HTERT RPE-1 (cell line): ENCODE data around the gene EDDM3A.

Experiments
- in situ Hi-C: fragments of 300-500 bp; cut with MboI; formaldehyde crosslinking; loops from 4 replicates; pipeline ENCODE4 v1.14.3; 2020; ENCODE audit warnings: low sequenced_read_pairs

The EDDM3A gene

DNA sequence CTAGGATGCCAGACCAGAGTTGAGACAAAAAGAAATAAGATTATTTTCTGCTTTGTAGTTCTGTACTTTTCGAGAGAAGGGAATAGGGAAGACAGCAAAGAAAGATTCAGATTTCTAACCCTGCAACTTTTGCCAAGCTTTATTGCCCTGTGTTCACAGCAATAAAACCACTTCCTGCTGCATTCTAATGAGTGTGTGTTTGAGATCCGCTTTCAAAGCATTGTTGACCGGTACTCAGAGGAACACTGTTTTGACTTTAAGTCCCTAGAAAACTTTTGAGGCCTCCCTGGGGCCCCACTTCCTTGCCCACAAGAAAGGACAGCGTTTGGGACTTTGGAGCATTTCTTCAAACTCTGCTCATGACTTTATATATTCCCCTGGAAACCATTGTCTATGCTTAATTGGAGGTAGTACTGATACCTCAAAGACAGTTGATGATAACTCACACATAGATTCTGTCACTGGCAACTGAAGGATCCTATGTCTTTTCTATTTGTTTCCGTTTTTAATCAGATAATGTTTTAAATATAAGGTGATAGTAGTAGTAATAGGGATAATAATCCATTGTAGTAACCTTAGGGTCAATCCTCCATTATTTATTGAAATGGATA, 36.7 kb downstream of the EDDM3A start:
- in situ Hi-C loops: no loop called here

DNA sequence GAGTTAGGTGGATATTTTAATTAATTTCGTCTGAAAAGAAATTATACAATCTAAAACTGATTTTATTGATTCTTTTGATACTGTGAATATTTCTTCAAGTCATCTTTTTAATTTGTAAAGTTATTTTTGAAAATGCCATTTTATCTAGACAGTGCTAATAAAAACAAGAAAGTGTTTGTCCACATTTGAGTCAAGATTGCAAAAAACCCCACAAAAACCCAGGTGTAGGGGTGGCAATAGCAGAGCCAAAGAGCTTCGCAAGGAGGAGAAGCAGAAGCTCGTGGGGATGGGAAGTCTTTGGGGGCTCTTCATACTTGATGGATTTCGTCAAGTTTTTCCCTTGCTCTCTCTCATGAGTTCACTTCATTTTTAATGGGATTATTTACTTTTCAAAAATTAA, 41.3 kb downstream of the EDDM3A start:
- in situ Hi-C loops: no loop called here

DNA sequence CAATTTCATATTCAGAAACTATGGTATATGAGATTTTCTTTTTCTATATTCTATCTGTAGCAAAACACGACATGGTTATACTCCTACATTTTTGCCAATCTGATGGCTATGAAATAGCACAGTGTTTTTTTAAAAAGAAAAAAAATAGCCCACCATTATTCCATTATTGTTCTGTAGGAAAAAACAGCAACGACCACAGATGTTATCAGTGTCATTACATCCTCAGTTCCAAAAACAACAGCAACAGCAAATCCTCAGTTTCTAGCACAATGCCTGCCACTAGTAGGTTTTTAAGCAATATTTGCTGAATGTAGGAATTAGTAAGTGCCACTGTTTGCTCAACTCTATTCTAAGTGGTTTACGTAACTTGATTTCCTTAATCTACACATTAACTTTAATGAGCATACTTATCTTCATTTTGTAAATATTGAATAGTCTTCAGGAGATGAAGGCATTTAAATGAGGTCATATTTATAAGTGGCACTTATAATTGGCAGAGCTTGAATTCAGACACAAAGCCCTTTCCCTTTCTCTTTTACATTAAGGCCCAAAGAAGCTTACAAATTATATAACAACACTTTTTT, 43.6 kb downstream of the EDDM3A start:
- in situ Hi-C loops: no loop called here

DNA sequence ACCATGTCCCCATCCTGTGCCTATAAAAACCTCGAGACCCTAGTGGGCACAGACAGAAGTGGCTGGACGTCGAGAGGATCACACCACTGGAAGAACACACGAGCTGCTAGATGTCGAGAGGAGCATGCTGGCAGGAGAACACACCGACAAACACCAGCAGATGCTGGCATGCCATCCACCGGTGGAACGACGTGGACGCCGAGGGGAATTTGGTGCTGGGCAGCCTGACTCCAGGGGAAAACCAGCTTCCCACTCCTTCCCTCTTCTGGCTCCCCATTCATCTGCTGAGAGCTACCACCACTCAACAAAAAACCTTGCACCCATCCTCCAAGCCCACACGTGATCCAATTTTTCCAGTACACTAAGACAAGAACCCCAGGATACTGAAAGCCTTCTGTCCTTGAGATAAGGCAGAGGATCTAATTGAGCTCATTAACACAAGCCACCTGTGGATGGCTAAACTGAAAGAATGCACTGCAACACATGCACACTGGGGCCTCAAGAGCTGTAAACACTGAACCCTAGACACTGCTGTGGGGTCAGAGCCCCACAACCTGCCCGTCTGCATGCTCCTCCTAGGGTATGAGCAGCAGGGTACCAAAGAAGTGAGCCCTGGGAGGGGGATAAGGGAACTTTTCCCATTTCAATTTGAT, 44.9 kb downstream of the EDDM3A start:
- in situ Hi-C loops: no loop called here

DNA sequence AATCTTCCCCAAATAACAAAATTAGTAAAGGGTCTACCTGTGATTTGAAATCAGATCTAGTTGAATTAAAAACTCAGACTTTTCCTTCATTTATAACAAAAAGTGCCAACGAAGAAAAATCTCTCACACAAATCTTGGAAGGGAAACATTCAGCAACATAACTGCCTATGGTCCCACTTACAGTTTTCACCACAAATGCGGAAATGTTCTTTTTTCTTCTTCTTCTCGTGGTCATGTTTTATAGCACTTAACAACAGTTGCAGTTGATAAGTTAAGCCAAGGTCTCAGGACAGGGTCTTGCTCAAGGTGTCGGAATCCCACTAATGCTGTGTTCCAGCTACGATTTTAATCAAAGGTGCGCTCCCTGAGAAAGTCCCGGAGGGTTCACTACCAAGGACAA, 45.5 kb downstream of the EDDM3A start:
- in situ Hi-C loops: no loop called here

DNA sequence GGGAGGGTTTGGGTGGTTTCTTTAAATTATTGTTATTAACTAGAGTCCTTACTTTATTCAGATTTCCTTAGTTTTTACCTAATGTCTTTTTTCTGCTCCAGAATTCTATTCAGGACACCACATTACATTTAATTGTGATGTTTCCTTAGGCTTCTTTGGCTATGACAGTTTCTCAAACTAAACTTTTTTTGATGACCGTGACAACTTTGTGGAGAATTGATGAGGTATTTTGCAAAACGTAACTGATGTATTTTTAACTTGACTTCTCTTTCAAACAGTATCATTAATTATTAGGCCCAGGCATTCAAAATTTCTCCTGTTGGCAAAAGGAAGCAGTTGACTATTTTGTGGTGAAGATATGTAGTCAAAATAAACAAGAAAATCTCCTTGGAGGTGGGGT, 45.9 kb downstream of the EDDM3A start:
- in situ Hi-C loops: no loop called here

DNA sequence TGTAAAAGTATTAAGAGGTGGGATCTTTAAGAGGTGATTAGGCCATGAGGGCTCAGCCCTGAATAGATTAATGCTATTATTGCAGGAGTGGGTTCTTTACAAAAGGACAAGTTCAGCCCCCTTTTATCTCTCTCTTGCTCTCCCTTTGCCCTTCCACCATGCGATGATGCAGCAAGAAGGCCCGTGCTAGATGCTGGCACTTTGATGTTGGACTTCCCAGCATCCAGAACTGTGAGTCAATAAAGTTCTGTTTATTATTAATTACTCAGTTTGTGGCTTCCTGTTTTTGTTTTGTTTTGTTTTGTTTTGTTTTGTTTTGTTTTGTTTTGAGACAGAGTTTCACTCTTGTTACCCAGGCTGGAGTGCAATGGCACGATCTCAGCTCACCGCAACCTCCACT, 46.9 kb downstream of the EDDM3A start:
- in situ Hi-C loops: no loop called here

DNA sequence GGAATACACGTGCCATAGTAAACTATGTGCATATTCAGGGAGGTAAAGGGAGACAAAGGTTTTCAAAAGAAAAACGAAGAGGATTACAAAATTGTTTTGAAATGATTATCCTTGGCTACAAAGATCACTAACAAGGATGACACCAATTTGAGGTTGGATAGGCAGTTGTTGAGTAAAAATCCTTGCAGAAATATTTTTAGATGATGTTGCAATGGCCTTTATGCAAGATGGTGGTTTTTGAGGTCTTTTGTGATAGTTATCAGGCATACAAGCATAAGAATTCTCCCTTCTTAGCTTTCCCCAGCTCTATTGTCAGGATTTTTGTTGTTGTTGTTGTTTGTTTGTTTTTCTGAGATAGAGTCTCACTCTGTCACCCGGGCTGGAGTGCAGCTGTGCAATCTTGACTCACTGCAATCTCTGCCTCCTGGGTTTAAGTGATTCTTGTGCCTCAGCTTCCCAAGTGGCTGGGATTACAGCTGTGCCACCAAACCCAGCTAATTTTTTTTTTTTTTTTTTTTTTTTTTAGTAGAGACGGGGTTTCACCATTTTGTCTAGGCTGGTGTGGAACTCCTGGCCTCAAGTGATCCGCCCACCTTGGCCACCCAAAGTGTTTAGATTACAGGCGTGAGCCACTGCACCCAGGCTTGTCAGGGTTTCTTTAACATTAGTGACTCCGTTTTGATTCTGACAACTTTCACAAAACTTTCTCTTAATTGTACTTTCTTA, 49.1 kb downstream of the EDDM3A start:
- in situ Hi-C loops: no loop called here

DNA sequence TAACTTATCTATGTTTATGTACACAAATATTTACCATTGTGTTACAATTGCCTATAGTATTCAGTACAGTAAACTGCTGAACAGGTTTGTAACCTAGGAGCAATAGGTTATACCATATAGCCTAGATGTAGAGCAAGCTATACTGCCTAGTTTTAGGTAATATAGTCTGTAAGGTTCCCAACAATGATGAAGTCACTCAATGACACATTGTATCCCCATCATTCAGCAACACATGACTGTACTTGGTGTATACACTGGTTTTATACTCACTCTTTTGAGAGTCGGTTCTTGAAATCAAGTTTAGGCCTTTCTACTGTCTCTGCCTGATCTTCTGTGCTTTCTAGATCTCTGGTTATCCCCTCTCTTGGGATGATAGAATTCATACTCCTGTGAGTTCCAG, 51.5 kb downstream of the EDDM3A start:
- in situ Hi-C loops: no loop called here
